ENCODE results near the gene MCM7.

GRCh38 chr7:100127866-100128636 lies 26.9 kb upstream of the MCM7 start:
- no peak for TF ChIP-seq CTCF (optimal IDR thresholded peaks at IDR 0.05 in 1 of 3, IDR thresholded peaks at IDR 0.05 in 1 of 3, conservative IDR thresholded peaks at IDR 0.05 in 1 of 3; ENCODE audit: extremely low read depth in 1 of 3, insufficient read depth in 2 of 3, low read length in 3 of 3)
- TF ChIP-seq EZH2 (IDR thresholded peaks at IDR 0.05; ENCODE audit: low read length) = no peak

Data from keratinocyte (primary cell).